Measurements from ENCODE around the gene GPR137B.
"Not testable (repeated sequence)": the region's sequence is repeated elsewhere in the genome, so short reads cannot be mapped to it uniquely, and the experiment has no call there.

- not testable (repeated sequence) for TF ChIP-seq CTCF (IDR thresholded peaks at IDR 0.05; ENCODE audit: poor library complexity, severe bottlenecking); EZH2 (IDR thresholded peaks at IDR 0.05; ENCODE audit: borderline replicate concordance, insufficient read depth, low read length, poor library complexity, severe bottlenecking); POLR2AphosphoS5 (IDR thresholded peaks at IDR 0.05); RAD21 (conservative IDR thresholded peaks at IDR 0.05)
- TF ChIP-seq, protein P1, sequence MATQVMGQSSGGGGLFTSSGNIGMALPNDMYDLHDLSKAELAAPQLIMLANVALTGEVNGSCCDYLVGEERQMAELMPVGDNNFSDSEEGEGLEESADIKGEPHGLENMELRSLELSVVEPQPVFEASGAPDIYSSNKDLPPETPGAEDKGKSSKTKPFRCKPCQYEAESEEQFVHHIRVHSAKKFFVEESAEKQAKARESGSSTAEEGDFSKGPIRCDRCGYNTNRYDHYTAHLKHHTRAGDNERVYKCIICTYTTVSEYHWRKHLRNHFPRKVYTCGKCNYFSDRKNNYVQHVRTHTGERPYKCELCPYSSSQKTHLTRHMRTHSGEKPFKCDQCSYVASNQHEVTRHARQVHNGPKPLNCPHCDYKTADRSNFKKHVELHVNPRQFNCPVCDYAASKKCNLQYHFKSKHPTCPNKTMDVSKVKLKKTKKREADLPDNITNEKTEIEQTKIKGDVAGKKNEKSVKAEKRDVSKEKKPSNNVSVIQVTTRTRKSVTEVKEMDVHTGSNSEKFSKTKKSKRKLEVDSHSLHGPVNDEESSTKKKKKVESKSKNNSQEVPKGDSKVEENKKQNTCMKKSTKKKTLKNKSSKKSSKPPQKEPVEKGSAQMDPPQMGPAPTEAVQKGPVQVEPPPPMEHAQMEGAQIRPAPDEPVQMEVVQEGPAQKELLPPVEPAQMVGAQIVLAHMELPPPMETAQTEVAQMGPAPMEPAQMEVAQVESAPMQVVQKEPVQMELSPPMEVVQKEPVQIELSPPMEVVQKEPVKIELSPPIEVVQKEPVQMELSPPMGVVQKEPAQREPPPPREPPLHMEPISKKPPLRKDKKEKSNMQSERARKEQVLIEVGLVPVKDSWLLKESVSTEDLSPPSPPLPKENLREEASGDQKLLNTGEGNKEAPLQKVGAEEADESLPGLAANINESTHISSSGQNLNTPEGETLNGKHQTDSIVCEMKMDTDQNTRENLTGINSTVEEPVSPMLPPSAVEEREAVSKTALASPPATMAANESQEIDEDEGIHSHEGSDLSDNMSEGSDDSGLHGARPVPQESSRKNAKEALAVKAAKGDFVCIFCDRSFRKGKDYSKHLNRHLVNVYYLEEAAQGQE (IDR thresholded peaks at IDR 0.05; ENCODE audit: borderline replicate concordance) = not testable (repeated sequence)
Observed at GRCh38 chr1:236161755-236162154, 19.4 kb downstream of the GPR137B start.
